ENCODE measurements around the gene FYB2.

DNA sequence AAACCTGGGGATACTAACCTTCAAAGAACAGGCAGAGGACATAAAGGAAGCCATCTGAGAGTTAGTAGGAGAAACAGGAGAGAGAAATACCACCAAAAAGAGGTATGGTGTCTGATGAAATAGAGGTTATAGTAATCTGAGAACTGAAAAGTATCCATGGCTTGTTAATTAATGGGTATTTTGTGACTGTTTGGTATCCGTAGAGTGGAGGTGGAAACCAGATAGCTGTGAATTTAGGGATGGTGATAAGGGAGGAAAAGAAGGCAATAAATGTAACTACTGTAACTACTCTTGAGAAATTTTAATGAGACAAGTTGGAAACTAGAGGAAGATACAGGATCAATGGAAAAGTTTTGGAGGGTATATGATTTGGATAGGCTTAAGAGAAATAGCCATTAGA, 146.6 kb downstream of the FYB2 start:
- no peak for TF ChIP-seq EZH2phosphoT487 (conservative IDR thresholded peaks at IDR 0.05; ENCODE audit: low read length)
- TF ChIP-seq, protein P1, sequence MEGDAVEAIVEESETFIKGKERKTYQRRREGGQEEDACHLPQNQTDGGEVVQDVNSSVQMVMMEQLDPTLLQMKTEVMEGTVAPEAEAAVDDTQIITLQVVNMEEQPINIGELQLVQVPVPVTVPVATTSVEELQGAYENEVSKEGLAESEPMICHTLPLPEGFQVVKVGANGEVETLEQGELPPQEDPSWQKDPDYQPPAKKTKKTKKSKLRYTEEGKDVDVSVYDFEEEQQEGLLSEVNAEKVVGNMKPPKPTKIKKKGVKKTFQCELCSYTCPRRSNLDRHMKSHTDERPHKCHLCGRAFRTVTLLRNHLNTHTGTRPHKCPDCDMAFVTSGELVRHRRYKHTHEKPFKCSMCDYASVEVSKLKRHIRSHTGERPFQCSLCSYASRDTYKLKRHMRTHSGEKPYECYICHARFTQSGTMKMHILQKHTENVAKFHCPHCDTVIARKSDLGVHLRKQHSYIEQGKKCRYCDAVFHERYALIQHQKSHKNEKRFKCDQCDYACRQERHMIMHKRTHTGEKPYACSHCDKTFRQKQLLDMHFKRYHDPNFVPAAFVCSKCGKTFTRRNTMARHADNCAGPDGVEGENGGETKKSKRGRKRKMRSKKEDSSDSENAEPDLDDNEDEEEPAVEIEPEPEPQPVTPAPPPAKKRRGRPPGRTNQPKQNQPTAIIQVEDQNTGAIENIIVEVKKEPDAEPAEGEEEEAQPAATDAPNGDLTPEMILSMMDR (IDR thresholded peaks at IDR 0.05; ENCODE audit: insufficient read depth, low read length, poor library complexity, severe bottlenecking) = no peak

Data from SU-DHL-6 (cell line).